Activated T-helper 9 cell treated with anti-CD3 and anti-CD28 coated beads, Interleukin-2, amount 50 U/mL, for 16 hours (primary cell): ENCODE data around the gene ANKZF1.
"Not testable (repeated sequence)": the region's sequence is repeated elsewhere in the genome, so short reads cannot be mapped to it uniquely, and the experiment has no call there.

Experiments used
- DNase-seq: peaks from one replicate; pipeline ENCODE4 v3.0.0-alpha.2; 2020; ENCODE audit warnings: low read depth

The ANKZF1 gene

DNA sequence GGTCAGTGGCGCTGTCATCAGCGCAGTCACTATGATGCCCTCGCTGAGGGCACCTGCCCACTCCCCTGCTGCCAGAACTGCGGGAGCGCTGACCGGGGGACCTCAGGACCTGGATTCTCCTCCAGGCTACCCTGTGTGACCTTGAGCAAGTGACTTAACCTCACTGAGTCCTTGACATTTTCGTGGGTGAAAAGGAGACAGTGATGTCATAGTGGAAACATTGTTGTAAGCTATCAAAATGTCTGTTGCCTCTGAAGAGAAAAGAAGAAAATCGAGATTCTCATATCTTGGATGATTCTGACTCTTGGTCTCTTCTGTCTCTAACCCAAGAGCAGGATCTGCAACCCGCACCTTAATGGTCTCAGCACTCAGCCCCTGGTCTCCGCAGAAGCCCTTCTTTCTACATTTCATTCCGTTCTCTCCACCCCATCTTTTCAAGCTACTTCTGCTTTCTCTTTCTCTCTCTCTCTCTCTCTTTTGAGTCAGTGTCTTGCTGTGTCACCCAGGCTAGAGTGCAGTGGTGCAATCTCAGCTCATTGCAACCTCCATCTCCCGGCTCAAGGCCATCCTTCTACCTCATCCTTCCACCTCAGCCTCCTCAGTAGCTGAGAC lies 25.1 kb downstream of the ANKZF1 start:
- peak; percentile 20 for DNase-seq

GRCh38 chr2:219258942-219259341 lies 29.3 kb downstream of the ANKZF1 start:
- not testable (repeated sequence) for DNase-seq

DNA sequence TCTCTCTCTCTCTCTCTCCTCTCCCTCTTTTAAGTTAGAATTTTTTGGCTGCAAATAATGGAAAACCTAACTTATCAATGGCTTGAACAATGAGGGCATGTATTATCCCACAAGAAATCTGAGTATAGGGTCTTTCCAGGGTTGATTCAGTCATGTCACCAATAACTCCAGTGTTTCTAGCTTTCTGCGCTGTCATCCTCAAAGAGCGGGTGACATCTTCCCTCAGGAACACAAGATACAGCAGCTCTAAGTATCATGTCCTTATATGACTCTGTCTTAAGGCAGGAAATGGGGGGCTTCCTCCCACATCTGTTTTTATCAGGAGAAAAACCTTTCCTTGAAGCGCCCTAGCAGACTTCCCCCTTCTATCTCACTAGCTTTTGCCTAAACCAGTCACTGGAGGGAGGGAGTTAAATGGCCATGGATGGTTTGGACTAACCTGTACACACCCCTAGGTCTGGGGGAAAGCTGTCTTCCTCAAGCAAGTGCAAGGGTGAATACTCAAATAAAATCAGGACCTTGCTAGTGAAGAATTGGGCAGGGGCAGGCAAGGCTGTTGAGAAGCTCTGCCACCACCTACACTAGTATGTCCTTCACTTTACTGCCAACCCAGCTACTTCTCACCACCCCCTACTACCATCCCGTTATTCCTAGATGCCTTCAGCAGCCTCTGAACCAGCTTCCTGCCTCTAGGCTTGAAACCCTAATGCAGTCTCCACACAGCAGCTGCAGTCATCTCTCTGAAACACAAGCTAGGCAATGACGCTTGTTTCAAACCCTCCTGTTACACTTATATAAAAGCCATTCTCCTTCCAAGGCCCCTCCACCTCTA lies 31.6 kb downstream of the ANKZF1 start:
- DNase-seq, result no peak

DNA sequence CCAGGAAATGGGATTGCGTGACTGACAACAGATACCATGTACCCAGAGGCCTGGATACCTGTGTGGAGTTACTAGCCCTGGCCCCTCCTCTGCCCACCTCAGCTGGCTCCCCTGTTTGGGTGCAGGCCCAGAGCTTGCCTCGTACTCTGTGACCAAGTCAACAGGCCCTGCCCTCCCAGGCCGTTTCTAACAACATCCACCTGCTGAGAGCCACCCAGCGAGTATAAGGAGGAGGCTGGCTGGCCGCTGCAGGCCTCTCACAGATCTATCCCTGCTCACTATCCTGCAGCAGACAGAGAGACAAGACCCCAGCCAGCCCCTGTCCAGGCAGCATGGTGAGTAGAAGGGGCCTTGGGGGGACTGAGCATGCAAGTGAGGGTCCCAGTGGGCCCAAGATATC lies 36.6 kb downstream of the ANKZF1 start:
- no peak for DNase-seq

DNA sequence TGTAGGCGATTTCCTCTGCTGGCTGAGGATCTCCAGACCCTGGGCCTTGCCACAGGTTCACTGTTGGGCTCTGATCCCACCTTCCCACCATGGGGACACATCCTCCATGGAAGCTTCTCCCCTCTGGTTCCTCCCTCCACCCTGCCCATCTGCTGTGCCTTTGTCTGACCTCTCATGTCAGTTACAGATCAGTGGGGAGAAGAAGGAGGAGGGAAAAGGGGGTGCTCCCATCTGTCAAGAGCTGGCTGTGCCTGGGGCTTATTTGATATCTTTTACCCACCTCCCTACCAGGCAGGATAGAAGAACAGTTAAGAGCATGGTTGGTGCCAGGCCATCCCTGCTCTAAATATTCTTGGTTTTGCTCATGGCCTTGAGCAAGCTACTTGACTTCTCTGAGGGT lies 37.3 kb downstream of the ANKZF1 start:
- DNase-seq, result no peak

GRCh38 chr2:219268294-219268693 lies 38.7 kb downstream of the ANKZF1 start:
- no peak for DNase-seq

DNA sequence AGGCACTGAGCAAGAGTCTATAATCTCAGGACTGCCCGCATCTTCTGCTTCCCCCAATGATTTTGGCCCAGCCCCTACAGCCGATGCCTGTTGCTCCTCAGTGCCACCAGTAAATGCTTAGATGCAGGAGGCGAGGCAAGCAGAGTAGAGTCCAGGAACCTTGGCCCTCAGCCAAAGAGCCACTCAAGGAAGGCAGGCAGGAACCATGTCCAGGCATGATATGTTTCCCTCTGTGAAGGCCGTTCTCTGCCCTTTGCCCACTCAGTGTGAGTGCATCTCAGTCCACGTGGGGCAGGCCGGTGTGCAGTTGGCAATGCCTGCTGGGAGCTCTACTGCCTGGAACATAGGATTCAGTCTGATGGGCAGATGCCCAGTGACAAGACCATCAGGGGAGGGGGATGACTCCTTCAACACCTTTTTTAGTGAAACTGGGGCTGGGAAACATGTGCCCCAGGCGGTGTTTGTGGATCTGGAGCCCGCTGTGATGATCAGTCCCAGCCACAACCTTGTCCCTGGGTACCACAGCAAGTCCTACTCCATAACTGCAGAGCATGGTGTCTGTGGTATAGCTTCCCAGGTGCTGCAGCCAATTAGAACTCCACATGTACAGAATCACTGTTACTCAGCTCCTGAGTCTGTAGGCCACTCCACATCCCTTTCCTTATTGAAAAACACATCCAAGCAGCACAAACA lies 39.9 kb downstream of the ANKZF1 start:
- DNase-seq, result no peak

- no peak for DNase-seq
Observed at GRCh38 chr2:219270055-219270372, 40.4 kb downstream of the ANKZF1 start.

GRCh38 chr2:219271021-219271420 lies 41.4 kb downstream of the ANKZF1 start:
- DNase-seq, result no peak

GRCh38 chr2:219272356-219272755 lies 42.8 kb downstream of the ANKZF1 start:
- DNase-seq, result no peak

- no peak for DNase-seq
Observed at GRCh38 chr2:219272995-219273394, 43.4 kb downstream of the ANKZF1 start.

DNA sequence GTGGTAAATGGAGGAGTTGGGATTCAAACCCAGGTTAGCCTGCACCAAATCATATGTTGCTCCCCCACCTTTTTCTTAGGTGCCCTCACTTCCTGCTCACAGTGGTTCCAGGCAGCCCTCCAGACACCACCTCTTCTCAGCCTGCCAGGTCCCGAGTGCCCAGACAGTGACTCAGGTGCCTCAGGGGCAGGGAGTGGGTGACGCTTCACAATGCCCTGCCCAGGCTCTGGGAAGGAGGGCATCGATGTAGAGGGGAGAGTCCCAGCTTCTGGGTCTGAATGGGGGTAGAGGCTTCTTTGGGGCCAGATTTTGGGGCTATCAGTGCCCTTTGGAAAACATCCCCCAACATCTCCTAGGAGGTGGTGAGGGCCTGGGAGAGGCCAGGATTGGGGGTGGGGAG lies 44.3 kb downstream of the ANKZF1 start:
- DNase-seq, result no peak

- DNase-seq, result no peak
Observed at GRCh38 chr2:219274361-219274921, 44.8 kb downstream of the ANKZF1 start.

DNA sequence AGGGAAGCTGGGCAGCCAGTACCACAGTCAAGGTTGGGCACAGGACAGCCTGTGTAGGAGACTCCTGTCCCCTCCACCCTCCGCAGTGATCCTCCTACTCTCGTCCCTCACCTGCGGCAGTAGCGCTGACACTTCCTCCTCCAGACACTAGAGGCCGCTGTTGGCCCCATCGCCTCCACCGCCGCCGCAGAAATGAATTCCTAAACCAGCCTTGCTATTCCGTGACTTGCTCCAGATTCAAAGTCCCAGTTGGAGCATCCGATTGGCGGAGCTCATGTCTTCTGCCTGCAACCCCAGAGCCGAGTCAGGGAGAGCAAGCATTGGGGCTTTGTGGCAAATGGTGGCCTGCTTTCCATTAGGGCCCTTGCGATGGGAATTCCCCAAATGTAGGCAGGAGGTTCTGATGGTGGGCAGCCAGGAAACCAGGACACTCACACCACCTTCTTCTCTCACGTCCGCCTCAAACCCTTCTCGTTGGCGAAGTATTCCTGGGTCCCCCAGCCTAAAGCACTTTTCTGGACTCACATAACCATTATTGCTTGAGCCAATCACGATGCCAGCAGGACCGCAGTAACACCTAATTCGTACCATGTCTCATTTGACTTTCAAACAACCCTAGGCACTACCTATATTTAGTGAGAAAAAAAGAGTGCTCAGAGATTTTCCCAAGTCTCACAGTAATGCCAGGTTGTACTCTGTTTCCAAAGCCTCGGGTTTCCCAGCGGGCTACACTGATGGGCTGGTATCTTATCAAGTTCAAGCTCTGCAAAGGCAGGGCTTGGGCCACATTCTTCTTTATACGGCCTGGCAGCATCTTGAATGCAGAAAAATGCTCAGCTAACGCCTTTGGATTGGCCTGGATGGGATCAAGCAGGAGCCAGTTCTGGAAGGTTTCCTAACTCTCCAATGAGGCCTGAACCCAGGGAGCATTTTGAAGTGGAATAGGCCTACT lies 48.4 kb downstream of the ANKZF1 start:
- peak; percentile 61 for DNase-seq

- no peak for DNase-seq
Observed at GRCh38 chr2:219278655-219279150, 49.1 kb downstream of the ANKZF1 start.

GRCh38 chr2:219279151-219279915 lies 49.7 kb downstream of the ANKZF1 start, which contains the start of gene DNAJB2:
Gene DNAJB2 (plus strand): TSS chr2:219279366. CDS start chr2:219279834, 468 bp downstream.
- DNase-seq, result peak; percentile 99

GRCh38 chr2:219279916-219280516 lies 50.4 kb downstream of the ANKZF1 start:
- no peak for DNase-seq

DNA sequence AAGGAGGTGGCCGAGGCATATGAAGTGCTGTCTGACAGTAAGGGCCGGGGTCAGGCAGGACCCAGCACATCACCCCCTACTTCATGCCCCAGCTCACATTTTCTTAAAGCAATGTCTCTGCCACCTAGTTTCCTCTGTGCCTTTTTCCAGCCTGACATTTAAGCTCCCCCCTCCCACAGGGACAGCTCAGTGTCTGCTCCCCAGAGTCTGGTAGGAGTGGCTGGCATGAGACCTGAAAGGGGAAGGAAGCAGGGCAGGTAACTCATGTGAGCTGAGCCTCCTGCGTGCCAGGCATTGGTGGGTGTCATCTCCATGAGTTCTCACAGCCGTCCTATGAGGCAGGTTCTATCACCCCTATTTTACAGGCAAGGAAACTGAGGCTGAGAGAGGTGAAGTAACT lies 51.0 kb downstream of the ANKZF1 start:
- no peak for DNase-seq

DNA sequence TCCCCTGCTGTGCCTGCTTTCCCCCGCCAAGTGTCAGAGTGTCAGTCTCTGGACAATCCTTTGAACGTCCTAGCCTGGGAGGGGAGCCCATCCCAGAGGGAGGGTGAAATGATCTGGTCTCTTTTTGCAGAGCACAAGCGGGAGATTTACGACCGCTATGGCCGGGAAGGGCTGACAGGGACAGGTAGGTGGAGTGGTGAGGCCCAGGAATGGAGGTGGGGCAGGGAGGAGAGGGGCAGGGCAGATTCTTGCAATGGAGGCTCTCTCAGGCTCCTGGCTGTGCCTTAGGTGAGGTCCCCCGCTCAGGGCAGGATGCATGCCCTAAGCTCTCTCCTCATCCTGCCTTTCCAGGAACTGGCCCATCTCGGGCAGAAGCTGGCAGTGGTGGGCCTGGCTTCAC lies 52.0 kb downstream of the ANKZF1 start:
- no peak for DNase-seq

GRCh38 chr2:219282375-219282774 lies 52.8 kb downstream of the ANKZF1 start:
- DNase-seq, result no peak
